GM10266 (cell line): Measurements from ENCODE around the gene MRPL16.

ENCODE experiments used
- DNase-seq: peaks from one replicate; pipeline ENCODE4 v3.0.0; 2012; ENCODE audit errors: extremely low spot score
- TF ChIP-seq, protein P1 (sequence below): IDR thresholded peaks from 2 replicates; pipeline ENCODE4 v1.5.1; 2012; ENCODE audit warnings: mild to moderate bottlenecking, low read depth; ENCODE audit not compliant: control insufficient read depth, insufficient read depth; ENCODE audit errors: missing control alignments

MRPL16 gene

GRCh38 chr11:59847626-59848025 is 37.0 kb upstream of the MRPL16 start:
- TF ChIP-seq, protein P1, sequence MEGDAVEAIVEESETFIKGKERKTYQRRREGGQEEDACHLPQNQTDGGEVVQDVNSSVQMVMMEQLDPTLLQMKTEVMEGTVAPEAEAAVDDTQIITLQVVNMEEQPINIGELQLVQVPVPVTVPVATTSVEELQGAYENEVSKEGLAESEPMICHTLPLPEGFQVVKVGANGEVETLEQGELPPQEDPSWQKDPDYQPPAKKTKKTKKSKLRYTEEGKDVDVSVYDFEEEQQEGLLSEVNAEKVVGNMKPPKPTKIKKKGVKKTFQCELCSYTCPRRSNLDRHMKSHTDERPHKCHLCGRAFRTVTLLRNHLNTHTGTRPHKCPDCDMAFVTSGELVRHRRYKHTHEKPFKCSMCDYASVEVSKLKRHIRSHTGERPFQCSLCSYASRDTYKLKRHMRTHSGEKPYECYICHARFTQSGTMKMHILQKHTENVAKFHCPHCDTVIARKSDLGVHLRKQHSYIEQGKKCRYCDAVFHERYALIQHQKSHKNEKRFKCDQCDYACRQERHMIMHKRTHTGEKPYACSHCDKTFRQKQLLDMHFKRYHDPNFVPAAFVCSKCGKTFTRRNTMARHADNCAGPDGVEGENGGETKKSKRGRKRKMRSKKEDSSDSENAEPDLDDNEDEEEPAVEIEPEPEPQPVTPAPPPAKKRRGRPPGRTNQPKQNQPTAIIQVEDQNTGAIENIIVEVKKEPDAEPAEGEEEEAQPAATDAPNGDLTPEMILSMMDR, result no peak
- DNase-seq, result no peak

- TF ChIP-seq, protein P1, result no peak
- DNase-seq, result no peak
These were observed 36.0 kb upstream of the MRPL16 start for GRCh38 chr11:59846556-59846955.

DNA sequence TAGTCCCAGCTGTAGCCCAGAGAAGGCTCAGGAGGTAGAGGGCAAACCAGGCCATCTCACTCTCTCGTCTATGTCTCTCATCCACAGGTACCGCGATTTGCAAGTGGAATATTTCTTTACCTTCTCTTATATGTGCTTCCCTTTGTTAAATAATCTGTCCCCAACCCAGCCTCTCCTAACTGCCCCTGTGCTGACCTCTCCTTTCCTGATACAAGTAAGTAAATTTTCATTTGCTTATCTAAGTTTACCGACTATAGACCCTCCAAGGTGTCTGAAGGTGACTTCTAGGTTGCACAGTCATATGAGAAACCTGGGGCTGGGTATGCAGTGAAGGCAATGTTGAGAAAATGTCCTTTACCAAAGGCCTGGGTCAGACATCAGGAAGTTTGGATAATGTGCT is 34.8 kb upstream of the MRPL16 start, which contains the start of gene CBLIF:
Gene CBLIF (minus strand): TSS at position 101 of the 400 bp plus-strand sequence. CDS start 46 bp downstream, at position 55.
- TF ChIP-seq, protein P1, result no peak
- no peak for DNase-seq

DNA sequence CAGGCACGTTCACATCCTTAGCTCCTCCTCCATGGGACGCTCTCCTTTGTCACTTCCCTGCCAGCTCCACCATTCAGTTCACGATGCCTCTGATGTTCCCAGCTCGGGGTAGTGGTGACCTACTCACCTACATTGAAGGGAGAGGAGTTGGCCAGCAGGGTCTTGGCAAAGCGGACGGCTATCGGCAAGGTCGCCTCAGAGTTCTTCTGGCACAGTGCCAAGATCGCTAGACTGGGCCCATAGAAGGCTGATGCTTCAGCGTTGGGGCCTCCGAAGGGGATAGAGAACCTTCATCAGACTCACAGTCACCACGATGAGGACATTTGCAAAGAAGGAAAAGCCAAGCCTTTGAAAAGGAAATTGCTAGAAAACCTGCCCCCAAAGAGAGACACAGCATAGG is 31.7 kb upstream of the MRPL16 start:
- TF ChIP-seq, protein P1, result no peak
- DNase-seq, result no peak

GRCh38 chr11:59841514-59841913 is 30.9 kb upstream of the MRPL16 start:
- DNase-seq, result no peak
- TF ChIP-seq, protein P1, result no peak

- TF ChIP-seq, protein P1, result no peak
- DNase-seq, result no peak
These were observed 29.0 kb upstream of the MRPL16 start for GRCh38 chr11:59839615-59840014.

DNA sequence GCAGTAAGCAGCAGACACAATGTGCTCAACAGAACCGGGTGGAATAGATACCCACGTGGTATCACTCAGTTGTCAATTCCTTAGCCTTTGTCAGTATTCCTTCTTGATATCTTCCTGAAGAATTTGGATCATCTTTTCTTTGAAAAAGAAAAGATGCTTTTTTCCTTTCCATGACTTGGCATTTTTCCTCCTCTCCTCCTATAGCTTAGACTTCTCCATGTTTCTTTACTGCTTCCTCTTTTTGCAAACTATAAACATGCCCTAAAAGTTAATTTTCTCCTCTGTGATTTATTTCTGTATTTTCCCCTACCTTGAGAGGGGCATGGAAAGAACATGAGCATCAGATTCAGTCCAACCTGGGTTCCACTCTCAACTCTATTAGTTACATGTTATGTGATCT is 23.0 kb upstream of the MRPL16 start:
- TF ChIP-seq, protein P1, result no peak
- DNase-seq, result no peak
